ENCODE results near the gene TTC34. TPM values are rescaled to one million over a fixed set of nuclear protein-coding genes. Genes with fewer than 3 reads are reported as not detected.
A peak's percentile ranks its signal among the peaks of the same experiment; 100 is the strongest.

Gene TTC34
- total RNA-seq, 2 donors from 2014 or later = 0.43 to 0.67 TPM

DNA sequence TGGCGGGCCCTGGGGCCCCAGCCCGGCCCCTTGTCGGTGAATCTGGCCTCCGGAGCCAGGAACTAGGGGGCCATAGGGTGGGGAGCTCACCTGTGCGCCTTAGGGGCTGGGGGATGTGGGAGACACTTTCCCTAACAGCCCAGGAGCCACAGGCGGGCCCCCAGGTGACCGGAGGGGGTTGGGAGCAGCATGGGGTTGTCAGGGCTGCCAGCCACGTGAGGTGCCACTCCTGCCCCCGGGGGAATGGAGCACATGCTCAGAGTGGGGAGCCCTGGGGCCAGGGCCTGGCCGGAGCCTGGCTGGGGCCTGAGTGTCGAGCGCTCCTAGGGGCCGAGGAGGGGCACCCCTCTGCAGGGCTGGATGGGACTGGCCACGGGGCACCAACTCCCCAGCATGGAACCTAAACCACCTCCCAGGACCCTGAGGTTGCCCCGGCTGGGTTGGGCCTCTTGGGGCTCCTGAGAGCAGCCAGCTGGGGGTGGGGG, 195.1 kb downstream of the TTC34 start:
- DNase-seq (peak in 1 of 2 donors; percentile 18), ATAC-seq (no peak)
- intact Hi-C loops (cut with DNase I, micrococcal nuclease) = no loop called here

- ATAC-seq (no peak), DNase-seq (peak in 1 of 2 donors; percentile 20)
- intact Hi-C loops (cut with DNase I, micrococcal nuclease) = no loop called here
Measured at GRCh38 chr1:2605509-2606395, 195.7 kb downstream of the TTC34 start.

DNA sequence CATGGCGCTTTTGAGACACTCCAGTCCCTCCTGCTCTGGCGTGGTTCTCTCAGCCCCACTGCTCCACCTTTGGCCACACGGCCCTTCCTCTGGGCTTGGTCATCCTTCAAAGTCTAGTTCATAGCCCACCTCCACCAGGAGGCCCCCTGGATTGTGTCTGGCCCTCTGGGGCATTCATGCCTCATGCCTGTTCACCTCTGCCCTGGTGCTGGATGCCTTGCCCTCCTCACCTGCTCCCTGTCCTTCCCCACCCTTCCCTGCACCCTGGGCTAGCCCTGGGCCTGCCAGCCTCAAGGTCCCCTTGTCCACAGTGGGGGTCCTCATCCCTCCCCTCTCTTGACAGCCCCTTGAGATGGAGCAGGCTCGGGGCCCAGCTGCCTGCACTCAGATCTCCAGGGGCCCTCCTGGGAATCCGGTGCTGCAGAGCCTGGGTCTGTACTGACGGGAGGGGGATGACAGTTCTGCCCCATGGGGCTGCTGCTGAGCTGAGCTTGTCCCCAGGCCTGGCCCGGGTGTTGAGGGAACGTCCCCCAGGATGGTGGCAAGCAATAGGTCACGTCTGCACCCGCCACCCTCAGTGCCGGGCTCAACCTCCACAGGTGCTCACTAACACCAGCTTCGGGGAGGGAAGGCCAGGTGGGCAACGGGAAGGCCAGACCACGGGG, 196.5 kb downstream of the TTC34 start:
- intact Hi-C loops (cut with DNase I, micrococcal nuclease) = no loop called here
- DNase-seq (peak in 1 of 2 donors; percentile 18), ATAC-seq (no peak)

- peak in 1 of 2 donors; percentile 18 for DNase-seq
- ATAC-seq = no peak
- intact Hi-C loops (cut with DNase I, micrococcal nuclease) = no loop called here
Measured at GRCh38 chr1:2604156-2604843, 197.2 kb downstream of the TTC34 start.

GRCh38 chr1:2603521-2604155, 197.9 kb downstream of the TTC34 start:
- DNase-seq (peak in 1 of 2 donors; percentile 21), ATAC-seq (no peak)
- intact Hi-C loops (cut with DNase I, micrococcal nuclease) = no loop called here

GRCh38 chr1:2602866-2603520, 198.5 kb downstream of the TTC34 start:
- no peak for ATAC-seq
- intact Hi-C loops (cut with DNase I, micrococcal nuclease) = no loop called here
- DNase-seq = peak in 1 of 2 donors; percentile 19

DNA sequence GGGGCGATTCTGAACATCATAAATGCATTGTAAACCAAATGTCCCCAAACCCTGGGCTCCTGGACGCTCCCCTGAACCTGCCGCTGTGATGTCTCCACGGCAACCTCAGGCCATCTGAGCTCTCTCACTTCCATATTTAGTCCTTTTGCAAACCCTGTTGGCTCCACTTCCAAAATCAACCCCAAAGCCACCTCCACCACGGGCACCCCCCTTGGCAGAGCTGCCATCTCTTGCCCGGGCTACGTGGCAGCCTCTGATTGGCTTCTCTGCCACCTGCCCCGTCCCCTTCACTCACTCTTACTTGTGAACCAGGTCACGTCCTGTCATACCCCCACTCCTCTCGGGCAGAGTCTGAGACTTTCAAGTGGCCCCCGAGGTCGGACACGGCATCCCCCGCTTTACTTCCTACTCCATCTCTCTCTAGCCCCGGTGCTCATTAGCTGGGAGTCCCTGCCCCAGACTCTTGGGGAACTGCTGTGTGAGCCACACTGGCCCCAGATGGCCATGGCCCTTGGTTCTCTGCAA, 199.1 kb downstream of the TTC34 start:
- ATAC-seq (no peak), DNase-seq (no peak)
- intact Hi-C loops (cut with DNase I, micrococcal nuclease) = no loop called here

GRCh38 chr1:2601721-2602303, 199.7 kb downstream of the TTC34 start:
- ATAC-seq (no peak), DNase-seq (no peak)
- intact Hi-C loops (cut with DNase I, micrococcal nuclease) = no loop called here

DNA sequence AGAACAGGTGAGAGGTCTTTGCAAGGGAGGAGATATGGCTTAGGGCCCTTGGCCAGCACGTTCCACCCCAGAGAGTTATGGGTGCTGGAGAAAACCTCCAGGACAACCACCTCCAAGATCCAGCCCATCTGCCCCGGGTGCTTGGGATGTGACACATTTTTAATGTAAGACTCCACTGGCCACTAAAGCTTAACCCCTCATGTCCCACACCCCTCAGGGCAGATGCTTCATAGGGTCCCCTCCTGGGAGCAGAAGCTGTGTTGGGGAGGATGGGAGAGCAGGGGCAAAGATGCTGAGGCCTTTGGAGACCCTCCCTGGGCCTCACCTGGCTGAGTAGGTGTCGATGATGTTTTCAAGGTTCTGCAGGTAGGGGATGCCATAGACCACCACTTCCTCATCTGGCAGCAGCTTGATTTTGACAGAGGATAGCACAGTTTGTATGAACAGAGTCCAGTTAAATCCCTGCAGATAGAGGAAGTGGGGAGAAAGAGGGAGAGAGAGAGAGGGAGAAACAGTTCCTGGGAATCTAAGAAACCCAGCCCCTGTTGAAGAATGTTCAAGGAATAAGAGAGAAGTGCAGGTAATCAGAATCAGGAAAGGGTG, 203.1 kb downstream of the TTC34 start:
- DNase-seq = no peak
- intact Hi-C loops (cut with DNase I, micrococcal nuclease) = no loop called here
- ATAC-seq = no peak

- intact Hi-C loops (cut with DNase I, micrococcal nuclease) = no loop called here
- peak in 1 of 2 donors; percentile 3 for DNase-seq
Measured at GRCh38 chr1:2597441-2598328, 203.8 kb downstream of the TTC34 start.

DNA sequence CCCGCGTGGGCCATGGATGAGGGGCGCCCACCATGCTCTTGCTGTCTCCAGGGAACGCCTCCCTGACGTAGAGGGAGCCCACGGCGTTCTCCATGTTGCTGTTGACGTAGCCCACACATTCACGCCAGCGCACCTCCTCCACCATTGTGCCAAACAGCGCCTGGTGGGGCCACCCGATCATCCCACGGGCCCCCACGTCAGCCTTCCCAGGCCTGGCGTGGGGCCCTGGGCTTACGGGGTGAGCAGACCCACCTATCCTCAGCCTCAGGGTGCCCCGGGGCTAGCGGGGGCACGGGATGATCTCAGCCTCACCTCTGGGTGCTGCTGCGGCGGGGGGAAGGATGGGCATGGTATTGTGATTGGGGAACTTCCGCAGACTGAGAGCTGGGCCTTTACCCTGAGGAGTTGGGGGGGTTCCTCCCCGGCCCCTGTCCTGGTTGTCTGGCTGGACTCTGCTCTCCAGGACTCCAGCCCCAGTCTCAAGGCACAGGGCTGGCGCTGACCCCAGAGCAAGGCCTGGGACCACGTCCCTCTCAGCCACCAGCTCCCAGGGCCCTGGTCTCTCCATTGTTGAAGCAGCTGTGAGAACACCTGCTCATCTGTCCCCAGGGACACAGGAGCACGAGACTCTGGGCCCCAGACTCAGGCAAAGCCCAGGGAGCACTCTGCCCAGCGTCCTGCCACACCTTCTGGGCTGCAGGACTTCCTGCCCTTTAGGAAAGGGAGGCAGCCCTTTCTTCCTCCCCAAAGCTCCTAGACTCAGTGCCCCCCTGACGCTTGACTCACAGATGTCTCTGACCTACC, 204.8 kb downstream of the TTC34 start:
- DNase-seq (peak in 1 of 2 donors; percentile 2), ATAC-seq (no peak)
- intact Hi-C loops (cut with DNase I, micrococcal nuclease) = no loop called here

More at GRCh38 chr1:2597441-2598328, 203.8 kb downstream of the TTC34 start:
- no peak for ATAC-seq

- DNase-seq (peak in 1 of 2 donors; percentile 4), ATAC-seq (no peak)
- intact Hi-C loops (cut with DNase I, micrococcal nuclease) = no loop called here
Measured at GRCh38 chr1:2595812-2596529, 205.5 kb downstream of the TTC34 start.

DNA sequence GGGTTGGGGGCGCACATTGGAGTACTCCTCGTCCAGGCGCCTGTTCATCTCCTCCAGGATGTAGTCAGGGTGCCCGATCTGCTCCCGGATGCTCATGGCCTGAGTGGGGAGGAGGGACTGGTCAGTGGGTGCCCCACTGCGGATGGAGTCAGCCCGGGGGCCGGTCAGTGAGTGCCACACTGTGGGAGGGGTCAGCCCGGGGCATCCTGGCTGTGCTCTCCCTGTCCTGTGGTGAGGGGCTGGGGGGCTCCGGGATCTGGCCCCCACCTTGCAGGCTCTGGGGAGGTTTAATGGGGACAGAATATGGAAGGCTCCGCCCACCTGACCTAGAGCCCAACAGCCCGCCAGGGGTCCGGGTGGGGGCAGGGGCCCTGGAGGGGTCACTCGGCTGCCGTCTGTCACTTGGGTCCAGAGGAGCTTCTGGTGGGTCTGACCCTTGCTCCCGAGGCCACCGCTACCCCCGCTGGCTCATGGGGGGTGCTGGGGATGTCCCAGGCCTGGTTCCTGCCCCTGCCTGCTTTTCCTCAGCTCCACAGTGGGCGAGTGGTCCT, 206.2 kb downstream of the TTC34 start:
- intact Hi-C loops (cut with DNase I, micrococcal nuclease) = no loop called here
- DNase-seq (peak; percentile 3 to 23), ATAC-seq (no peak)

DNA sequence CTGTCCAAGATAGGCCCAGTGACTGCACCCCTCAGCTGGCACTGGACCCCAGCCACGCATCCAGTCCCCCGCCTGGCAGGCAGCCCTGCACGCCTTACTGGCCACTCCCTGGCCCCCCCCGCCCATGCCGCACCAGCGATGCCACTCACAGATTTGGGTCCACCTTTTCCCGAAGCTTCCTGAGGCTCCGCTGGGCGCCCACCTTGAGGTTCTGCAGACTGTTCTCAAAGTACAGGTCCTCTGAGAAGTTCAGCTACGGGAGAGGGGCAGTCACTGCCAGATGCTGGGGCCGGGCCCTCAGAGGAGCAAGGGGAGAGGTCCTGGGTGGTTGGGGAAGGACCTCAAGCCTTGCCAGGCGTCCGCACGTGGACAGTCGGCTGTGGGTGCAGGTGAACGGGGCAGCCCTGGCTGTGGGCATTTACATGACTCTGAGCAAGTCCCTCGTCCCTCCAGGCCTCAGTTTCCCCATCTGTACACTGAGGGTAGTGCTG, 206.8 kb downstream of the TTC34 start:
- intact Hi-C loops (cut with DNase I, micrococcal nuclease) = no loop called here
- ATAC-seq = no peak
- DNase-seq = peak; percentile 11 to 25

Data from left colon (tissue), 2 donors.